SU-DHL-6 (cell line): ENCODE data around the gene IFT122.

Experiments
- H2AFZ ChIP-seq: fragments of 200-600 bp; sonication (generic); 2 replicates; pipeline ENCODE4 v1.6.1; 2014; ENCODE audit warnings: low read depth, mild to moderate bottlenecking, moderate library complexity, mixed read lengths, antibody characterized with exemption, low read length; ENCODE audit not compliant: severe bottlenecking
- H3F3A ChIP-seq: fragments of 200-600 bp; shearing (Covaris generic); 2 replicates; pipeline ENCODE4 v1.6.0; 2016; ENCODE audit warnings: antibody characterized with exemption, mild to moderate bottlenecking; ENCODE audit not compliant: insufficient read depth
- H3K27ac ChIP-seq: fragments of 200-600 bp; sonication (generic); 2 replicates; pipeline ENCODE4 v1.5.1; 2016; ENCODE audit warnings: low read depth, mild to moderate bottlenecking, low read length, moderate library complexity, mixed read lengths
- H3K27me3 ChIP-seq: fragments of 200-600 bp; sonication (generic), shearing (Covaris generic); 2 replicates; pipeline ENCODE4 v1.6.0; 2014; ENCODE audit warnings: mild to moderate bottlenecking, low read length
- H3K36me3 ChIP-seq: fragments of 200-600 bp; sonication (generic); 2 replicates; pipeline ENCODE4 v1.6.1; 2014; ENCODE audit warnings: mild to moderate bottlenecking, low read length, mixed read lengths
- H3K4me2 ChIP-seq: fragments of 300-600, 200-600 bp; shearing (Covaris generic), sonication (generic); 2 replicates; pipeline ENCODE4 v1.6.0; 2014; ENCODE audit warnings: low read length, low read depth, mild to moderate bottlenecking; ENCODE audit not compliant: poor library complexity, severe bottlenecking
- H3K4me3 ChIP-seq: fragments of 200-600 bp; sonication (generic); 2 replicates; pipeline ENCODE4 v1.5.1; 2014; ENCODE audit warnings: antibody characterized with exemption, low read length, mild to moderate bottlenecking, mixed read lengths; ENCODE audit not compliant: insufficient read depth, poor library complexity, severe bottlenecking
- H3K79me2 ChIP-seq: fragments of 200-600 bp; sonication (generic); 2 replicates; pipeline ENCODE4 v1.6.1; 2014; ENCODE audit warnings: mild to moderate bottlenecking, low read length, moderate library complexity; ENCODE audit not compliant: insufficient read depth
- H3K9ac ChIP-seq: fragments of 200-600 bp; sonication (generic); 2 replicates; pipeline ENCODE4 v1.7.0; 2014; ENCODE audit warnings: mild to moderate bottlenecking, low read length
- H3K9me2 ChIP-seq: fragments of 200-600 bp; sonication (generic); replicated peaks from 2 replicates; pipeline ENCODE4 v1.6.1; 2014; ENCODE audit warnings: low read length; ENCODE audit not compliant: insufficient read depth
- H3K9me3 ChIP-seq: fragments of 200-600 bp; sonication (generic); 2 replicates; pipeline ENCODE4 v1.6.1; 2014; ENCODE audit warnings: low read length, mixed read lengths; ENCODE audit not compliant: insufficient read depth
- H4K20me1 ChIP-seq: fragments of 200-600 bp; sonication (generic); 2 replicates; pipeline ENCODE4 v1.6.1; 2014; ENCODE audit warnings: low read depth, mild to moderate bottlenecking, antibody characterized with exemption, low read length, moderate library complexity, mixed read lengths
- EZH2phosphoT487 ChIP-seq: fragments of 200-600 bp; sonication (generic), shearing (Covaris generic); conservative IDR thresholded peaks from 2 replicates; pipeline ENCODE4 v1.6.1; 2018; ENCODE audit warnings: mild to moderate bottlenecking, antibody characterized with exemption, low read length, moderate library complexity, mixed read lengths
- TF ChIP-seq, protein P1 (sequence below): fragments of 200-600 bp; sonication (generic); IDR thresholded peaks from one replicate; pipeline ENCODE4 v1.5.1; 2017; ENCODE audit warnings: antibody characterized with exemption, mild to moderate bottlenecking, low read length, moderate library complexity; ENCODE audit not compliant: insufficient read depth, poor library complexity, severe bottlenecking

IFT122 gene

DNA sequence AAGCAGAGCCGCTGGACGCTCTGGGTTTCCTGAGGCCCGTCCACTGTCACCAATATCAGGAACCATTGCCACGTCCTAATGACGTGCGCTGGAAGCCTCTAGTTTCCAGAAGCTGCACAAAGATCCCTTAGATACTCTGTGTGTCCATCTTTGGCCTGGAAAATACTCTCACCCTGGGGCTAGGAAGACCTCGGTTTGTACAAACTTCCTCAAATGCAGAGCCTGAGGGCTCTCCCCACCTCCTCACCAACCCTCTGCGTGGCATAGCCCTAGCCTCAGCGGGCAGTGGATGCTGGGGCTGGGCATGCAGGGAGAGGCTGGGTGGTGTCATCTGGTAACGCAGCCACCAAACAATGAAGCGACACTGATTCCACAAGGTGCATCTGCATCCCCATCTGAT lies 91.7 kb downstream of the IFT122 start:
- Histone ChIP-seq H3K36me3 (no peaks in the 10 kb centered on the region), H3F3A (no peaks in the 10 kb centered on the region), H3K9me2 (no peaks in the 10 kb centered on the region), H3K27ac (no peak overlapping the region), H3K9me3 (no peaks in the 10 kb centered on the region), H4K20me1 (no peaks in the 10 kb centered on the region), H3K27me3 (no peaks in the 10 kb centered on the region), H3K4me2 (no peak overlapping the region), H3K79me2 (no peaks in the 10 kb centered on the region), H2AFZ (no peak overlapping the region), H3K4me3 (no peak overlapping the region), H3K9ac (no peak overlapping the region)
- TF ChIP-seq, protein P1, sequence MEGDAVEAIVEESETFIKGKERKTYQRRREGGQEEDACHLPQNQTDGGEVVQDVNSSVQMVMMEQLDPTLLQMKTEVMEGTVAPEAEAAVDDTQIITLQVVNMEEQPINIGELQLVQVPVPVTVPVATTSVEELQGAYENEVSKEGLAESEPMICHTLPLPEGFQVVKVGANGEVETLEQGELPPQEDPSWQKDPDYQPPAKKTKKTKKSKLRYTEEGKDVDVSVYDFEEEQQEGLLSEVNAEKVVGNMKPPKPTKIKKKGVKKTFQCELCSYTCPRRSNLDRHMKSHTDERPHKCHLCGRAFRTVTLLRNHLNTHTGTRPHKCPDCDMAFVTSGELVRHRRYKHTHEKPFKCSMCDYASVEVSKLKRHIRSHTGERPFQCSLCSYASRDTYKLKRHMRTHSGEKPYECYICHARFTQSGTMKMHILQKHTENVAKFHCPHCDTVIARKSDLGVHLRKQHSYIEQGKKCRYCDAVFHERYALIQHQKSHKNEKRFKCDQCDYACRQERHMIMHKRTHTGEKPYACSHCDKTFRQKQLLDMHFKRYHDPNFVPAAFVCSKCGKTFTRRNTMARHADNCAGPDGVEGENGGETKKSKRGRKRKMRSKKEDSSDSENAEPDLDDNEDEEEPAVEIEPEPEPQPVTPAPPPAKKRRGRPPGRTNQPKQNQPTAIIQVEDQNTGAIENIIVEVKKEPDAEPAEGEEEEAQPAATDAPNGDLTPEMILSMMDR: no peak
- TF ChIP-seq EZH2phosphoT487: no peak

DNA sequence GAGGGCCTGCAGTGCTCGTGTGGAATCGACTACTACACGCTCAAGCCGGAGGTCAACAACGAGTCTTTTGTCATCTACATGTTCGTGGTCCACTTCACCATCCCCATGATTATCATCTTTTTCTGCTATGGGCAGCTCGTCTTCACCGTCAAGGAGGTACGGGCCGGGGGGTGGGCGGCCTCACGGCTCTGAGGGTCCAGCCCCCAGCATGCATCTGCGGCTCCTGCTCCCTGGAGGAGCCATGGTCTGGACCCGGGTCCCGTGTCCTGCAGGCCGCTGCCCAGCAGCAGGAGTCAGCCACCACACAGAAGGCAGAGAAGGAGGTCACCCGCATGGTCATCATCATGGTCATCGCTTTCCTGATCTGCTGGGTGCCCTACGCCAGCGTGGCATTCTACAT lies 92.2 kb downstream of the IFT122 start:
- H3F3A ChIP-seq: no peaks in the 10 kb centered on the region
- TF ChIP-seq, protein P1: no peak
- H3K9me2 ChIP-seq: no peaks in the 10 kb centered on the region
- no peak overlapping the region for H3K9ac ChIP-seq
- H3K4me2 ChIP-seq: no peak overlapping the region
- H3K79me2 ChIP-seq: no peaks in the 10 kb centered on the region
- no peak overlapping the region for H3K27ac ChIP-seq
- H3K9me3 ChIP-seq: no peaks in the 10 kb centered on the region
- H3K27me3 ChIP-seq: no peaks in the 10 kb centered on the region
- no peak overlapping the region for H3K4me3 ChIP-seq
- no peaks in the 10 kb centered on the region for H4K20me1 ChIP-seq
- no peaks in the 10 kb centered on the region for H3K36me3 ChIP-seq
- no peak overlapping the region for H2AFZ ChIP-seq

DNA sequence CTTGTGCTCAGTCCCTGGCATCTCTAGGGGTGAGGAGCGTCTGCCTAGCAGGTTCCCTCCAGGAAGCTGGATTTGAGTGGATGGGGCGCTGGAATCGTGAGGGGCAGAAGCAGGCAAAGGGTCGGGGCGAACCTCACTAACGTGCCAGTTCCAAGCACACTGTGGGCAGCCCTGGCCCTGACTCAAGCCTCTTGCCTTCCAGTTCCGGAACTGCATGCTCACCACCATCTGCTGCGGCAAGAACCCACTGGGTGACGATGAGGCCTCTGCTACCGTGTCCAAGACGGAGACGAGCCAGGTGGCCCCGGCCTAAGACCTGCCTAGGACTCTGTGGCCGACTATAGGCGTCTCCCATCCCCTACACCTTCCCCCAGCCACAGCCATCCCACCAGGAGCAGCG lies 93.4 kb downstream of the IFT122 start:
- no peaks in the 10 kb centered on the region for H4K20me1 ChIP-seq
- no peaks in the 10 kb centered on the region for H3K79me2 ChIP-seq
- H3K27me3 ChIP-seq: no peaks in the 10 kb centered on the region
- H3K4me2 ChIP-seq: no peak overlapping the region
- no peaks in the 10 kb centered on the region for H3K36me3 ChIP-seq
- no peaks in the 10 kb centered on the region for H3K9me3 ChIP-seq
- no peaks in the 10 kb centered on the region for H3K9me2 ChIP-seq
- TF ChIP-seq, protein P1: no peak
- no peak for TF ChIP-seq EZH2phosphoT487
- no peak overlapping the region for H3K27ac ChIP-seq
- H3K4me3 ChIP-seq: no peak overlapping the region
- H3F3A ChIP-seq: no peaks in the 10 kb centered on the region
- H3K9ac ChIP-seq: no peak overlapping the region
- no peak overlapping the region for H2AFZ ChIP-seq
